Germinal center (tissue), 1 donor: Measurements from ENCODE around the gene PROSER2.

Experiments used
- DNase-seq: peaks from one replicate; pipeline ENCODE4 v3.0.0; 2012; ENCODE audit warnings: mixed read lengths, low spot score

The PROSER2 gene

GRCh38 chr10:11869743-11870460 is 46.7 kb downstream of the PROSER2 start:
- no peak for DNase-seq

DNA sequence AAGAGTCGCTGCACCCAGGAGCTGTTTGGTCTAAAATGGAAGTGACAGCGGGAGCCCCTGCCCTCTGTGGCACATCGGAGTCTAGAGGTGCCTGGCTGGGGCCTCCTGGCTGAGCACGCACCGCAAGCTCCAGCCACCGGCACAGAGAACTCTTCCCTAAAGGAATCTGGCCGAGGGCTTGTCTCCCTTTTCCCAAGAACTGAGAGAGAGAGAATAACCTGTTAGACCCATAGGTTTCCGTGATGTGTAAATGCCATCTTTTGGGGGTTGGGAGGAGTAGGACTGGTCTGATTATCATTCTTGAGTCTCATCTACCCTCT is 47.3 kb downstream of the PROSER2 start:
- DNase-seq, result no peak

DNA sequence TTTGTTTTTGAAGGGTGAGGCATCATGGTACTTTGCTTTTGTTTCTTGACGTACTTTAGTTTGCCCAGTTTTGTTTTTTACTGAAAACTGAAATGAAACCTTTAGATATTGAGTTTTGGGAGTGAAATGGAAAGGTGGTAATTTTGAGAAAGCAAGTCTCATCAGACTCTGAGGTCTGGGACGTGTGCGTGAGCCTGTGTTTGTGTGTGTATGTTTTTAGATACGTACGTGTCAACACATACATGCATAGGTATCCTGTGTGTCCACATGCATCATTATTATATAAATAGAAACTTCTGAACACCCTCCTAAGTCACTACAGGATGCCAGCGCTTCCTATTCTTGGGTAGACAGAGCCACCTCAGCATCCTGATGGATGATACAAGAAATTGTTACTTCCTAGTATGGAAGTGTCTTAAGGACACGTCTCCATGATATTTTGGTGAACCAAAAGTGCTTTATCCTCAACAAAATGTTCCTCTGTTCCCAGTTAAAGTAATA is 47.8 kb downstream of the PROSER2 start:
- DNase-seq, result no peak

GRCh38 chr10:11871466-11871865 is 48.3 kb downstream of the PROSER2 start:
- DNase-seq, result no peak

GRCh38 chr10:11874568-11875493 is 51.7 kb downstream of the PROSER2 start:
- no peak for DNase-seq

DNA sequence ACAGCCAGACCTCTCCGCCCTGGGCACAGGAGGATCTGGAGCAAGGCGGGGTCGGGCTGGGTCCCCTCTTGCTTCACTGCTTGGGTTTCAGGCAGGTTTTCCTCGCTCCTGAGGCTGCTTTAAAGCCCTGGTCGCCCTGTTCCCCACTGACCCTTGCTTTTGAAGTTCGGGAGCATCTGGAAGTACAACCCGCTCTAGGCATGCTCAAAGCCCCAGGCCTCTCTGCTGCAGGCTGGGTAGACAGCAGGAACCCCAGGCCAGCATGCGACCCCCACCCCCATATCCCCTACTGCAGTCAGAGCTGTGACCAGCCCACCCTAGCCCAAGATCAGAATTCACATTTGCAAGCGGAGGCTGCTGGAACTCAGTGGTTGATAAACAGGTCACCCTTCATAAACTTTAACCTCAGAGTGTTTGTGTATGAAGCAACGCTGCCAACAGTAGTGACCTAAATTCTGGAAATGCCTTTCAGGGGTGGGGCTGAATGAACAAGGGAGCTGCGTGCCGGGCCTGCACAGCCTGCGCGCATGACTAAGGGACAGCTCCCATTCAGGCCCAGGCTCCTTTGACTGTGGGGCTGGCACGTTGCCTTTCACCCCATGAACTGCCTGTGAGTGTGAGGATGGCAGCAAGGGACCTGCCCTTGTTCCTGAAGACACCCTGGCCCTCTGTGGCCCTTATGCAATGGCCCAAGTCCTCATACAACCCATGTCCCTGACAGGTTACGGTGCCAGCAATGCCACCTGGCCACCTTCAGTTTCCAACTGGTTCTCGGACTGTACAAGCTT is 52.5 kb downstream of the PROSER2 start:
- no peak for DNase-seq

DNA sequence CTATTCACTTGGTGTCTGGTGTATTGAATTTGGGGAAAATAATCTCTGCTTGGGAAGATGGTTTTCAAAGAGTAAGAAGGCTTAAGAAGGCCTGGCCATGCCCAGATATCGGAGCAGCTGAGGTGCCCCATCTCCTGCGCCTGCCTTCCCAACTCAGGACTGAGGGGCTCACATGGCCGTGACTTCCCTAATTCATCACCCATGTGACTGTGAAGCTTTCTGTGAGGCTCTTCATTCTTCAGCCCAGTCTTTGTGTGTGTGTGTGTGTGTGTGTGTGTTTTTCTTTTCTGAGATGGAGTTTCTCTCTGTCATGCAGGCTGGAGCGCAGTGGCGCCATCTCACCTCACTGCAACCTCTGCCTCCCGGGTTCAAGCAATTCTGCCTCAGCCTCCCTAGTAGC is 53.2 kb downstream of the PROSER2 start:
- DNase-seq, result no peak

DNA sequence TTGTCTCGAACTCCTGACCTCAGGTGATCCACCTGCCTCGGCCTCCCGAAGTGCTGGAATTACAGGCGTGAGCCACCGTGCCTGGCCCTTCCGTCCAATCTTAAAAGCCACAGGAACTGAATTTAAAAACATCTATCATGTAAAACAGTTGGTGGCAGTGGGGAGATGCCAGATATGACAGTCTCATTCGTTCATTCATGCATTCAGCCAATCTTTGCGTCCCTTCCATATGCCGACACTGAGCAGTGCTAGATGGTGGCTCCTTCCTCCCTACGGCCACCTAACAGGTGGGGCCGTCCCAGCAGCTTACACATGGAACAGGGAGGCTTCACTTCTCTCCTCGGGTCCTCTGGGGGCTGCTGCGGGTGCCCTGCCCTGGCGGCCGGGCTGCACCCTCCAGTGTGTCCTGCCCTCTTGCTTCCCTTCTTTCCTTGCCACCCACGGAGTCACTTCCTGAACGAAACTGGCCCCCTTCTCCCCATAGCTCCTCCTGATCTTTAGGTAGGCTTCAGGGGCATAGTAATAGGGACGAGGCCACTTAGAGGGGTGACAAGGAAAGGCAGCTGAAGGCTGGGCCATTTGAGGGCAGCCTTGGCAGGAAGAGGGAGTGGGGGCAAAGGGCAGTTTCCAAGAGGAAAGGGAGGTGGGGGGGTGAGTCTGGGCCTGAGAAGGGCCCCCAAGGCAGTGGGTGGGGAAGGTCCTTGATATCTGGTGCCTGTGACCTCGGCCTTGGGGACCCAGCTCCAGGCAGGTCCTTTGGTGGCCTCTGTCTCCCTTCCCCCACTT is 53.8 kb downstream of the PROSER2 start:
- no peak for DNase-seq

DNA sequence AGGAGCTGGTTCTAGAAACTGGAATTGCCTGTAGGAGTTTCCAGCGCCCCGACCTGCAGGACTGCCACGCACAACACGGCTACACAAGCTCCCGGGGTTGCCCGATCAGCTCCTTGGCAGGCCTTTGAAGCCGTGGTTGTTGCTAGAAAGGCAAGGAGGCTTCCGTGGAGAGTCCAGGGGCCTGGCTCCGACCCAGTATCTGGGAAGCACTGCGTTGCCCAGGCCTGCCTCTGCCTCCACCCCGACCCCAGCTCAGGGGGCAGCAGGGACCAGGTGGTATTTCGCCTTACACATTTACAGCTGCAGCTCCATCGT is 54.4 kb downstream of the PROSER2 start:
- no peak for DNase-seq

- no peak for DNase-seq
Measured at GRCh38 chr10:11878776-11879175, 55.6 kb downstream of the PROSER2 start.

- no peak for DNase-seq
Measured at GRCh38 chr10:11879387-11880094, 56.4 kb downstream of the PROSER2 start.

GRCh38 chr10:11880151-11881029 is 57.2 kb downstream of the PROSER2 start:
- no peak for DNase-seq

- no peak for DNase-seq
Measured at GRCh38 chr10:11881030-11881476, 57.9 kb downstream of the PROSER2 start.

DNA sequence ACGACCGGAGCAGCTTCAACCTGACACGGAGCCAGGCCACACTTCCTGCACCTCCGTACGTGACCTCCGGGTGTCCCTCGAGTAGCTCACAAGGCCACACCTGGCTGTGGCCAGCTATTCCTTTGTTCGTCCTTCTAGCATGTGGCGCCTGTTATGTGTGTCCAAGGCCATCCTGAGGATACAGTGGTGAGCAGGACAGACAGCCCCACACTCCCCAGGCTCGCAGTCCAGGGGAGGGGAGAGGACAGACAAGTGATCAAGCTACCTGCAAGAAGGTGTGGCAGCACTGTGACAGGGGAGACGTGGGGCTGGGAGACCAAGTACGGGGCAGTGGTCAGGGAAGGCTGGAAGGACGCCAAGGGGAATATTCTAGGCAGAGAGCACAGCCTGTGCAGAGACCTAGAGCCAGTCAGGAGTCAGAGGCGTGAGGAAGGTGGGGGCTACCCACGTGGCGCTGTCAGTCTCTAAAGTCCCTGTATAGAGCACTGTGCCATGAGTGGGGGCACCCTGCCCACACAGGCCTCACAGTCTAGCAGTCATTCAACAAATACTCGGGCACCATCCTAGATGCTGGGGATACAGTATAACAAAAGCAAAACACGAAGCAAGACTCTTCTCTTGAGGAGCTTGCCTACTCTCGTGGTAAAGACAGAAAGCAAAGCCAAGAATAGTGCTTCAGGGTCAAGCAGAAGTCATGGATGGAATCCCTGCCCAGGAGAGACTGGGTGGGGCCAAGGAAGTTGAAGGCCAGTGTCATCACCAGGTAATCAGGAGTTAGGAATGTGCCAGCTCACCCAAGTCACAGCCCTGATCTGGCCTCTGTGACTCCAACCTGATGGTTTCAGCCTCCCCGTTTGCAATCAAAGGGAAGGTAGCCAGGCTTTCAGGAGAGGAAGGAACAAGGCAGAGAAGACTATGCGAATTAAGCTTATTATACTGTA is 58.6 kb downstream of the PROSER2 start:
- DNase-seq, result no peak

DNA sequence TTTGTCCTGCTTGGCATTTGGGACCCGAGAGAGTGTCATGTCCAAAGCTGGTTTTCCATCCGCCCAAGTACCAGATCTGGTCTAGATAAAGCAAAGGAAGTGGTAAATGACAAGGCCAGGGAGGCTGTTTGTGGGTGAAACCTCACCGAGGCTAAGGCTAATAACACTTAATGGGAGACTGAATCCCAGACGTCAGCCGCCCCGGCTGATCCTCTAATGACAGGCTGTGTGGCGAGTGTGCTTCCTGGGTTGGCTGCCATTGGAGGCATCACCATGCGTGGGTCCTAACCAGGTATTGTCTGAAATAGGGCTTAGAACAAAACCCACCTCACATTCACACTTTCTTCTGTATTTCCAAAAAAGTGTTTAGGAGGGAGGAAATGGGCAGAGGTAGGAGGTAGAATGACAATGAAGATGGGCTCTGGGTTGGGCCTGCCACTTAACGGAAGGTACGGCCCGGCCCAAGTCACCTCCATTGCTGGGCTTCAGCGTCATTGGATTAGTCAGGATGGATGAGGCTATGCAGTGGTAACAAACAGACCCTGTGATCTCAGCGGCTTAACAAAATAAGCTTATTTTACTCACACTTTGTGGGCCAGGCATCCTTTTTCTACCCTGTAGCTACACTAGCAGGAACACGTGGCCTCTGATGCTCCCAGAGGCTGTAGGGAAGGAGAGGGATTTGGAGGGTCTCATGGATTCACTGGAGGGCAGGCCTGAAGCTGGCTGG is 59.7 kb downstream of the PROSER2 start:
- DNase-seq, result no peak

DNA sequence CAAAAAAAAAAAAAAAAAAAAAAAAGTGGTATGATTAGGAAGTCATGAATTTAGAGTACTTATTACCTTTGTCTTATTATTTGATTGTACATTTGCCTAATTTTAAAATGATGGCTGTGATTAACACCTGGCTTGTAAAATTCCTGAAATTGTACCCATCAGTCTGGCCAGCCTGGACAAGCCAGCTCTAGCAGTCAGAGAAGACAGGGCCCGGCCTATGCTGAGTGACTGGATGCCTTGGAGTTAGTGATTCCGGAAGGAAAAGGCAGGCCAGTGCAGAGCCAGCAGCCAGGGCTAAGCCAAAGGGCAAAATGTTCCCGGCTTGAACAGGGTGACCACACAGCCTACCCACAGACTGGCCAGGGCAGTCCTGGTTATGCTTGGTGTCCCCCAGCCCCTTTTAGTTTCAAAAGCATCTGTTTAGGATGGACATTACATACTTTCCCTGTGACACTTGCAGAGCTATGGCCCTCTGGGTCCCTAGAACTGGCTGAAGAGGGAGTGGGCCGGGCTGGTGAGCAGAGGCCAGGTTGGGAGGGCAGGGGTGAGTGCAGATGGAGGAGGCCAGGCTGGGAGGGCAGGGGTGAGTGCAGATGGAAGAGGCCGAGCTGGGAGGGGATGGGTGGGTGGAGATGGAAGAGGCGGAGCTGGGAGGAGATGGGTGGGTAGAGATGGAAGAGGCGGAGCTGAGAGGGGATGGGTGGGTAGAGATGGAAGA is 61.7 kb downstream of the PROSER2 start:
- DNase-seq, result no peak

GRCh38 chr10:11885437-11886137 is 62.4 kb downstream of the PROSER2 start:
- no peak for DNase-seq
